GM12801 (cell line): ENCODE data around the gene CEPT1.

Experiments used
- TF ChIP-seq, protein P1 (sequence below): IDR thresholded peaks from one replicate; pipeline ENCODE4 v1.5.1; 2011; ENCODE audit warnings: control low read depth; ENCODE audit not compliant: insufficient read length; ENCODE audit errors: extremely low read depth

Gene CEPT1

DNA sequence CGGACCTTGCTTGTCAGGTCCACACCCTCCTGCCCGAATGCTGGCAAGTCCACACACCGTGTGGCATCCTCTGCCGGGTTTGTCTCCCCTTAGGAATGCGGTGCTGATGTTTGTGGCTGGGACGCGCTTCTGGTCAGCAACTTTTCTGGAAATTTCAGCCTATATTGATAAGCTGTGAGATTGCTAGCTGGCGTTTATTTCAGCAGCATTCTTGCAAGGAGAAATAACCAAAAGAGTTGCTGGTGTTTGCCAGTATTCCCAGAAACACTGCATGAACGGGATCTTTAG is 601 bp downstream of the CEPT1 start:
- TF ChIP-seq, protein P1, sequence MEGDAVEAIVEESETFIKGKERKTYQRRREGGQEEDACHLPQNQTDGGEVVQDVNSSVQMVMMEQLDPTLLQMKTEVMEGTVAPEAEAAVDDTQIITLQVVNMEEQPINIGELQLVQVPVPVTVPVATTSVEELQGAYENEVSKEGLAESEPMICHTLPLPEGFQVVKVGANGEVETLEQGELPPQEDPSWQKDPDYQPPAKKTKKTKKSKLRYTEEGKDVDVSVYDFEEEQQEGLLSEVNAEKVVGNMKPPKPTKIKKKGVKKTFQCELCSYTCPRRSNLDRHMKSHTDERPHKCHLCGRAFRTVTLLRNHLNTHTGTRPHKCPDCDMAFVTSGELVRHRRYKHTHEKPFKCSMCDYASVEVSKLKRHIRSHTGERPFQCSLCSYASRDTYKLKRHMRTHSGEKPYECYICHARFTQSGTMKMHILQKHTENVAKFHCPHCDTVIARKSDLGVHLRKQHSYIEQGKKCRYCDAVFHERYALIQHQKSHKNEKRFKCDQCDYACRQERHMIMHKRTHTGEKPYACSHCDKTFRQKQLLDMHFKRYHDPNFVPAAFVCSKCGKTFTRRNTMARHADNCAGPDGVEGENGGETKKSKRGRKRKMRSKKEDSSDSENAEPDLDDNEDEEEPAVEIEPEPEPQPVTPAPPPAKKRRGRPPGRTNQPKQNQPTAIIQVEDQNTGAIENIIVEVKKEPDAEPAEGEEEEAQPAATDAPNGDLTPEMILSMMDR = no peak

DNA sequence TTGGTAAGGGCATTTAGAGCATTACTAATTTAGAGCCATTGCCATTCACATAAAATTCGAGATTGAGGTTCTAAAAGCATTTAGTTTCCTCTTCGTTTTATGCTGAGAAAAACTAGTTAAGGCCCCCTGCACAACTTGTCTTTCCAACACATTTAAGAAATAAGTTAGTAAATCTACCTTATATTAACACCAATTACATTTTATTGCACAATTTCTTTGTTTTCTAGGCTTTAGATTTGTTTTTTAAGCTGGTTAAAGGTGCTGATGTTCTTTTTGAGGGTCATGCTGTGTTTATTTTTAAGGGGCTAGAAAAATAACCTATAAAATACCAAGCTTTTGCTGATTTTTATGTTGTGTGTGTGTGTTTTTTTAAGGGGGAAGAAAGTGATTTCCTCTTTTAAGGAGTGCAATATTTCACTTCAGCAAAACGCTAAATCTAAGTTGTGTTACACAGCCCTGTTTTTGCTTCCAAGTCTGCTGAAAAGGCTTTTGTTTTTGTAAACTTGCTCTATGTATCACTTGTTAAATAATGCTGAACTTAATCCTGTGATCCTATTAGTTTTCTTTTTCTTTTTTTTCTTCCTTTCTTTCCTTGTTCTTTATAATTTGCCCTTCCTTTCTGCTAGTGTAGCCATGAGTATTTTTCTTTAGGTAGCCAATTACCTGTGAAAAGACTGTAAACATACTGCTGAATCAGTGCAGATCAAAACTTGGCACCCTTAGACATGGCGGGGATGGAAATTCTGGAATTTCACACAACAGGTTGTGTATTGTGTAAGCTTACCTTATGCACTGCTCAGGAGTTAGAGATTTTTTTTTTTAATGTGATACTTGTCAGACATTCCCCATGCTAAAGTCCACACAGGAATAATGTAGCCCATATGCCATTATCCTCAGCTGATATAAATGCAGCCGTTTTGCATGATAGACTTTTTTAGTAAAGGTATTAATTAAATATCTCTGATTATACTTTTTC is 1.5 kb downstream of the CEPT1 start:
- TF ChIP-seq, protein P1 = no peak

DNA sequence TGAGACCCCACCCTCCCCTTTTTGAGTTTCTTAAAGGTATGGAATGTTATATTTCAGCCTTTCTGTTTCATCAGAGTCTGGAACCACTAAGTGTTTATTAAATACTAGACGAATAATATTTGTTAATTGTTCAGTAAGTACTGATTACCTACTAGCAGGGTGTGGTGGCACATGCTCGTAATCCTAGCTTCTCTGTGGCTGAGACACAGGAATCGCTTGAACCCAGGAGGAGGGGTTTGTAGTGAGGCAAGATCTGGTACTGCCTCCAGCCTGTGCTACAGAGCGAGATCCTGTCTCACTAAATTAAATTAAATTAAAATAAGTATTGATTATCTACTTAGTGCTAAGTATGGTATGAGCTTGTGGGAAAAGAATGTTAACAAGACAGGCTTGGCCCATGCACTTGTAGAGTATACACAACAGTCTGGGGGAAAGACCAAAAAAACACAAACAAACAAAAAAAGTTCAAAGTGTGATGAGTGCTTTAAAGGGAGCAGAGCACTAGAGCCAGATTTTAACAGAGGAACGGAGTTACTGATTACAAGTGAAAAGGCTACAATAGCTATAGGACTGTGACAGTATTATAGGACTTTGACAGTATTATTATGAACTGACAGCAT is 2.4 kb downstream of the CEPT1 start:
- TF ChIP-seq, protein P1 = no peak

DNA sequence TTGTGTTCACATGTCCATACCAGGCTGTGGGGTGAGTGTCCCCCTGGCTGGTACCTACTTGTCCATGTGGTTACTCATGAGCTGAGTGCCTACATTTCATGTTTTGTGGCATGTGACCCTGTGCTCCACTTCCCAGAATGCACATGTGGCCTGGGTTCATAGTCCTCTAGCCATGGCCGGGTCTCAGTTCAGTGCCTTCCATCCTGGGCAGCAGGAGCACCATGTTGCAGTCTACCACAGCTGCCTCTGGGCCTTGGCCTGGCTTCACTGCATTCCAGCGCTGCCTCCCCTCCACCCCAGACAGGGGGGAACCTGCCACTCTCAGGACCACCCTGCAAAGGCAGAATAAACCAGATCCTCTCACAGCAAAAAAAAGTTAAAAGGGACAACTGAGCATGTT is 5.5 kb downstream of the CEPT1 start:
- TF ChIP-seq, protein P1 = no peak

DNA sequence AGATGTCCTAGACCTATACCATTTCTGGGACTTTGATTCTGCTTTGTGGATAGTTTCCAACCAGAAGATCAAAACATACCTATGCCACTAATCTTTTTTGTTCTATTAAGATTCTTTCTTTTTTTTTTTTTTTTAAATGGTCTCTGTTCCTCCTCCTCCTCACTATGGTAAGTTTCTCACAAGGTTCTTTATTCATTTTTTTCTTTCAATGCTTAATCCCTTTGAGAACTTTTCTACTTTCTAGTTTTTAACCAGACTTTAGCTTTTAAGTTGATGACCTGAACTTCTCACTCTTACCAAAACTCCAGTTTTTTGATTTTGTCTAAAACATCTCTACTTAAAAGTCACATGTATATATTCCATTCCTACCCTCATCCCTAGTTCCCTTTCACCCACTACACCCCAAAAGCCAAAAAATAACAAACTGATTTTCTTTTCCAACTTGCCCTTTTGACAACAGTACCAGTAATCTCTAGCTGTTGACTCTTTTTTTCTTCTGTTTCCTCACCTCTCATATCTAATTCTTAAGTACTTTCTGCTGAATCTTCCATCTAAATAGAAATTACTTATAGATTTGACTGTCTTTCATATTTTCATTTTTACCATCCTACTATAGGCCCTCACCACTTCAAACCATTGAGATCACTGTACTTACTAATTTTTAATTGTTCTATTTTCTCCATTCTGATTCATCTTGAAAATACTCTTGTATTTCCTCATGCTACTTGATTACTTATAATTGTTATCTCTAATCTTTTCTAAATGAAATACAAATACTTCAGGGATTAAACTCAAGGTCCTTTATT is 6.1 kb downstream of the CEPT1 start:
- TF ChIP-seq, protein P1 = no peak

DNA sequence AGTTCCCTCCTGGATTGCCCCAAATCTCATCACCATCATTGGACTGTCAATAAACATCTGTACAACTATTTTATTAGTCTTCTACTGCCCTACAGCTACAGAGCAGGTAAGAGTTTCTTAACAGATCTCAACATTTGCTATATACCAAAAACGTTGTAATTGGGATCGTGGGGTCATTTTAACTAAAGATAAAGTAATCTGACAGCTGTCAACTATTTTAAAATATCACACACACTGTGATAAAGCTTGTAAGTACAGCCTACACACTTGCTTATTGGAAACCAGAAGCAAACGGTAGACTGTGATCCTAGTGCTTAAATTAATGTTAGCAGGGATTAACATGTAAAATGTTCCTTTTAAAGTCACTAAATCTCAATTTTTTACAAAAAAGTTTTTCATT is 7.9 kb downstream of the CEPT1 start:
- TF ChIP-seq, protein P1 = no peak

DNA sequence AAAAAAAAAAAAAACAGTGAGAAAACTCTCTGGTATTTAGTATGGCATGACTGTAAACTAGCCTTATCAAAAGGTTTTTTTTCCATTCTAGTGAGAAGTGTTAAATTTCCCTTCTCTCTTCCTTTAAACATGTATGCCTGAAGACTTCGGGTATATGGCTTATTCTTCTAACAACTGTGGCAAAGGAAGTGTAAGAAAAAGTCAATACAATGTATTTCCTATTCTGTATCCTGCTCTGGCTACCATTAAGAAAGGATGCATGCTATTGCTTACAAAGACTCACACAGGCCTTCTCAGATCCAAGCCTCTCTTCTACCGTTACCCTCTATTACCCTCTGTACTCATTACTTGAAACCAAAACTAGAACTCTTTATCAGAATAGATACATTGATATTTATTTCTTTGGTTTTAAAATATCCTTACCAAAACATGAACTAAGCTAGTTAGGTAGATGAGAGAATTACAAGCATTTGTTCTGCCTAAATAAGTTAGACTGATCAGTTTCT is 8.4 kb downstream of the CEPT1 start:
- TF ChIP-seq, protein P1 = no peak
